Stimulated activated CD8-positive, alpha-beta memory T cell treated with anti-CD3 and anti-CD28 coated beads, Interleukin-7, amount 100 ng/mL, for 4 hours (primary cell): Measurements from ENCODE around the gene SEC14L2.
A peak's percentile ranks its signal among the peaks of the same experiment; 100 is the strongest.
"Not testable (repeated sequence)": the region's sequence is repeated elsewhere in the genome, so short reads cannot be mapped to it uniquely, and the experiment has no call there.

Source experiments
- DNase-seq, 2 donors: peaks; one replicate each; pipeline ENCODE4 v3.0.0-alpha.2; 2020; ENCODE audit warnings: low read depth in 2 of 2

SEC14L2 gene

GRCh38 chr22:30426388-30427353 lies 29.9 kb downstream of the SEC14L2 start:
- peak; percentile 77 to 80 for DNase-seq

GRCh38 chr22:30427871-30428270 lies 31.1 kb downstream of the SEC14L2 start:
- DNase-seq = no peak

- DNase-seq = no peak
Observed at GRCh38 chr22:30429887-30430286, 33.1 kb downstream of the SEC14L2 start.

- DNase-seq = no peak
Observed at GRCh38 chr22:30430933-30431332, 34.1 kb downstream of the SEC14L2 start.

- no peak for DNase-seq
Observed at GRCh38 chr22:30432096-30432495, 35.3 kb downstream of the SEC14L2 start.

GRCh38 chr22:30432520-30432919 lies 35.7 kb downstream of the SEC14L2 start:
- no peak for DNase-seq

GRCh38 chr22:30433227-30433626 lies 36.4 kb downstream of the SEC14L2 start:
- DNase-seq = no peak

GRCh38 chr22:30433773-30434172 lies 37.0 kb downstream of the SEC14L2 start:
- no peak for DNase-seq

GRCh38 chr22:30434843-30435242 lies 38.0 kb downstream of the SEC14L2 start:
- DNase-seq = no peak

GRCh38 chr22:30435674-30436126 lies 38.9 kb downstream of the SEC14L2 start:
- peak; percentile 73 to 75 for DNase-seq

- DNase-seq = no peak
Observed at GRCh38 chr22:30436196-30436595, 39.4 kb downstream of the SEC14L2 start.

GRCh38 chr22:30438559-30438958 lies 41.7 kb downstream of the SEC14L2 start:
- no peak for DNase-seq

- DNase-seq = no peak
Observed at GRCh38 chr22:30439226-30439625, 42.4 kb downstream of the SEC14L2 start.

GRCh38 chr22:30439836-30440235 lies 43.0 kb downstream of the SEC14L2 start:
- DNase-seq = no peak

- no peak for DNase-seq
Observed at GRCh38 chr22:30441088-30441487, 44.3 kb downstream of the SEC14L2 start.

- no peak for DNase-seq
Observed at GRCh38 chr22:30444632-30445437, 48.0 kb downstream of the SEC14L2 start.

GRCh38 chr22:30445438-30446145 lies 48.8 kb downstream of the SEC14L2 start:
- DNase-seq = no peak

GRCh38 chr22:30447656-30448055 lies 50.8 kb downstream of the SEC14L2 start:
- no peak for DNase-seq

GRCh38 chr22:30451488-30451887 lies 54.7 kb downstream of the SEC14L2 start:
- DNase-seq = not testable (repeated sequence)

- no peak for DNase-seq
Observed at GRCh38 chr22:30452861-30453260, 56.0 kb downstream of the SEC14L2 start.

- no peak for DNase-seq
Observed at GRCh38 chr22:30453731-30454510, 57.1 kb downstream of the SEC14L2 start.
